GM21447 (cell line): ENCODE data around the gene NATD1.
"Not testable (repeated sequence)": the region's sequence is repeated elsewhere in the genome, so short reads cannot be mapped to it uniquely, and the experiment has no call there.

Source experiments
- ATAC-seq: cut with Tn5 transposase; IDR thresholded peaks from one replicate; pipeline ENCODE4 v1.9.1; 2021; ENCODE audit not compliant: unreplicated experiment

Gene NATD1

GRCh38 chr17:21247552-21248258, 5.5 kb downstream of the NATD1 start:
- ATAC-seq, result no peak

- no peak for ATAC-seq
These were observed 6.5 kb downstream of the NATD1 start for GRCh38 chr17:21246698-21247097.

- no peak for ATAC-seq
These were observed 7.5 kb downstream of the NATD1 start for GRCh38 chr17:21245639-21246084.

- ATAC-seq, result no peak
These were observed 9.5 kb downstream of the NATD1 start for GRCh38 chr17:21243516-21244303.

GRCh38 chr17:21242780-21243515, 10.3 kb downstream of the NATD1 start:
- ATAC-seq, result no peak

GRCh38 chr17:21242026-21242697, 11.0 kb downstream of the NATD1 start:
- ATAC-seq, result no peak

- ATAC-seq, result no peak
These were observed 11.6 kb downstream of the NATD1 start for GRCh38 chr17:21241564-21241963.

- no peak for ATAC-seq
These were observed 12.7 kb downstream of the NATD1 start for GRCh38 chr17:21240369-21241055.

GRCh38 chr17:21239680-21240368, 13.4 kb downstream of the NATD1 start:
- ATAC-seq, result no peak

GRCh38 chr17:21235921-21236320, 17.3 kb downstream of the NATD1 start:
- no peak for ATAC-seq

- no peak for ATAC-seq
These were observed 19.4 kb downstream of the NATD1 start for GRCh38 chr17:21233581-21234347.

- ATAC-seq, result no peak
These were observed 21.0 kb downstream of the NATD1 start for GRCh38 chr17:21232033-21232749.

- no peak for ATAC-seq
These were observed 21.7 kb downstream of the NATD1 start for GRCh38 chr17:21231533-21231932.

- no peak for ATAC-seq
These were observed 24.4 kb downstream of the NATD1 start for GRCh38 chr17:21228845-21229244.

- ATAC-seq, result no peak
These were observed 25.1 kb downstream of the NATD1 start for GRCh38 chr17:21228111-21228510.

GRCh38 chr17:21227277-21227676, 25.9 kb downstream of the NATD1 start:
- ATAC-seq, result not testable (repeated sequence)

GRCh38 chr17:21223086-21223485, 30.1 kb downstream of the NATD1 start:
- ATAC-seq, result no peak

GRCh38 chr17:21218831-21219380, 34.3 kb downstream of the NATD1 start:
- no peak for ATAC-seq
